Osteocyte (in vitro differentiated cells): ENCODE results near the gene SELENOI. TPM values are rescaled to one million over a fixed set of nuclear protein-coding genes. Genes with fewer than 3 reads are reported as not detected.

Experiments used
- DNase-seq: peaks from one replicate; pipeline ENCODE4 v3.0.0; 2021; ENCODE audit warnings: mixed read lengths; ENCODE audit not compliant: unreplicated experiment; ENCODE audit errors: extremely low spot score
- H3K27ac Mint-ChIP-seq: one replicate; pipeline ENCODE4 v1.8.0; 2021; ENCODE audit warnings: mild to moderate bottlenecking, mixed read lengths; ENCODE audit not compliant: unreplicated experiment
- H3K27me3 Mint-ChIP-seq: one replicate; pipeline ENCODE4 v1.8.0; 2021; ENCODE audit warnings: mixed read lengths; ENCODE audit not compliant: unreplicated experiment
- H3K36me3 Mint-ChIP-seq: one replicate; pipeline ENCODE4 v1.8.0; 2021; ENCODE audit warnings: mixed read lengths; ENCODE audit not compliant: unreplicated experiment
- H3K4me1 Mint-ChIP-seq: one replicate; pipeline ENCODE4 v1.8.0; 2021; ENCODE audit warnings: mixed read lengths; ENCODE audit not compliant: unreplicated experiment
- H3K4me3 Mint-ChIP-seq: one replicate; pipeline ENCODE4 v1.8.0; 2021; ENCODE audit warnings: mild to moderate bottlenecking, moderate library complexity, mixed read lengths; ENCODE audit not compliant: unreplicated experiment
- H3K9me3 Mint-ChIP-seq: one replicate; pipeline ENCODE4 v1.8.0; 2021; ENCODE audit warnings: mixed read lengths; ENCODE audit not compliant: unreplicated experiment
- total RNA-seq: library from RNA; stranded (reverse); gene quantifications from 2 replicates; pipeline ENCODE4 v1.2.1, GENCODE V29; 2021
- TF ChIP-seq, protein P1 (sequence below): fragments of 200-600 bp; sonication (generic); IDR thresholded peaks from 2 replicates; pipeline ENCODE4 v1.5.0; 2021; ENCODE audit warnings: antibody characterized with exemption, mild to moderate bottlenecking, moderate library complexity

SELENOI gene
- total RNA-seq, 1 donor from 2014 or later = 16.1 TPM

DNA sequence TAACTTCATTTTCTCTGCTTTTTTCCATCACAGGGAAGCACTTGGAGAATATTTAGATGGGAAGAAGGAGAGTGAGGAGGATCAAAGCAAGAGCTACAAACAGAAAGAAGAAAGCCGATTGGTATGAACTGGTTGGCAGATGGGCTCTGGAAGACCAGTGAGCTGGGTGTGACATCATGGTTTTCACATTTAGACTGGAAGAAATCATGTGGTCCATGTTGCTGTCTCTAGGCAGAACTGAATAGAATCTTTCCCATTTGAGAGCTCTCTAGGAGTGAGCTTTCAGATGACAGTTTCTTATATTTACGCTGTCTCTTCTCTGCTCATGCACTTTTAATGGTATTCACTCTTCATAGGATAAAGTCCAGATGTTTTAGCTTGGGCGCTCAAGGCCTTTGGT lies 68.4 kb downstream of the SELENOI start:
- H3K27me3 Mint-ChIP-seq = peaks cover 19% of the 10 kb centered on the region
- no peaks in the 10 kb centered on the region for H3K9me3 Mint-ChIP-seq
- no peaks in the 10 kb centered on the region for H3K4me1 Mint-ChIP-seq
- TF ChIP-seq, protein P1, sequence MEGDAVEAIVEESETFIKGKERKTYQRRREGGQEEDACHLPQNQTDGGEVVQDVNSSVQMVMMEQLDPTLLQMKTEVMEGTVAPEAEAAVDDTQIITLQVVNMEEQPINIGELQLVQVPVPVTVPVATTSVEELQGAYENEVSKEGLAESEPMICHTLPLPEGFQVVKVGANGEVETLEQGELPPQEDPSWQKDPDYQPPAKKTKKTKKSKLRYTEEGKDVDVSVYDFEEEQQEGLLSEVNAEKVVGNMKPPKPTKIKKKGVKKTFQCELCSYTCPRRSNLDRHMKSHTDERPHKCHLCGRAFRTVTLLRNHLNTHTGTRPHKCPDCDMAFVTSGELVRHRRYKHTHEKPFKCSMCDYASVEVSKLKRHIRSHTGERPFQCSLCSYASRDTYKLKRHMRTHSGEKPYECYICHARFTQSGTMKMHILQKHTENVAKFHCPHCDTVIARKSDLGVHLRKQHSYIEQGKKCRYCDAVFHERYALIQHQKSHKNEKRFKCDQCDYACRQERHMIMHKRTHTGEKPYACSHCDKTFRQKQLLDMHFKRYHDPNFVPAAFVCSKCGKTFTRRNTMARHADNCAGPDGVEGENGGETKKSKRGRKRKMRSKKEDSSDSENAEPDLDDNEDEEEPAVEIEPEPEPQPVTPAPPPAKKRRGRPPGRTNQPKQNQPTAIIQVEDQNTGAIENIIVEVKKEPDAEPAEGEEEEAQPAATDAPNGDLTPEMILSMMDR = no peak
- no peak overlapping the region for H3K4me3 Mint-ChIP-seq
- DNase-seq = no peak
- no peak overlapping the region for H3K27ac Mint-ChIP-seq
- no peaks in the 10 kb centered on the region for H3K36me3 Mint-ChIP-seq

DNA sequence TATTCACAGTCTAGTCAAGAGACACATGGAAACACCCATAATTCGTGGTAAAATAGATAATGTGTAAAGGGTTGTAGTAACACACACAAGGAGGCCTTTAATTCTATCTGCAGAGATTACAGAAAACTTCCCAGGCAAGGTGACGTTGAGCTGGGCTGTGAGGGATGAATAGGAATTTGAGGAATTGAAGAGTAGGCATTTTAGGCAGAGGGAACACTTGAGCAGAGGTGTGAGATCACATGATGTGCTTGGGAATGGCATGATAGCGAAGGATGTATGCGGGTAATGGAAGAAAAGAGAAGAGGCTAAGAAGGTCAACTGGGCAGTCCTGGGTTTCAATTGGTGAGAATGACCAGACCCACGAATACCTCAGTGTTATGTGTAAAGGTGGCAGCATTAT lies 76.0 kb downstream of the SELENOI start:
- H3K9me3 Mint-ChIP-seq = no peaks in the 10 kb centered on the region
- TF ChIP-seq, protein P1 = no peak
- H3K4me3 Mint-ChIP-seq = no peak overlapping the region
- DNase-seq = no peak
- no peaks in the 10 kb centered on the region for H3K36me3 Mint-ChIP-seq
- peaks cover 39% of the 10 kb centered on the region for H3K27me3 Mint-ChIP-seq
- H3K4me1 Mint-ChIP-seq = no peaks in the 10 kb centered on the region
- no peak overlapping the region for H3K27ac Mint-ChIP-seq

DNA sequence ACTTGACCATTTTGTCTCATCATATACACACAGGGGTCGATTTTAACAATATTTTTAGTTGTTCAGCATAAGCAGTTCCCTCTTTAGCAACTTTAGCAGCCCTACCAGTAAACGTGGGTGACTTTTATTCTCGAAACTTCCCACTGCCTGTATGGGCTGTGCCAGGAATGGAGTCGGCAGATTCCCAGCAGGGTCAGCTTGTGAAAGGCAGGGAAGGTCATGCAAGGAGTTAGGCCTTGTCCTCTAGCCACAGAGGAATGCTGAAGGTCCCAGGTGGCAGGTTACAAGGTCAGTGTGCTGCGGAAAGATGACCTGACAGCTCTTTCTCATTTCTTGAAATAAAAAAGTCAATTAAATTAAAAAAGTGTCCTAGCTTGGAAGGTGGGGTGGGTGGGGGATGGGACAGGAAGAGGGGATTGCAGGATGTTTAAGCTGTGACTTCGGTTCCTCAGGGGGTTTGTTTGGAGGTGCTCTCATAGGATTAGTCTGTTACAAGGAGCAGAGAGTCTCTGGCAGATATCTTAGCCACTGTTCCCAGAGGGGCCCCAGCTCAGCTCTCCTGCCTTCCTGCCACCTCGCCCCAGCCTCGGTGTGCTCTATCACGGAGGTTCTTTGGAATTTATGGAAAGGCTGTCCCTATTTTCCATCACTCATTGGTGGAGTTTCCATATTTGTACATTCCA lies 77.1 kb downstream of the SELENOI start:
- Mint-ChIP-seq H3K4me3 (no peak overlapping the region), H3K9me3 (no peaks in the 10 kb centered on the region), H3K4me1 (no peaks in the 10 kb centered on the region), H3K27ac (no peak overlapping the region), H3K27me3 (peaks cover 39% of the 10 kb centered on the region), H3K36me3 (no peaks in the 10 kb centered on the region)
- TF ChIP-seq, protein P1 = no peak
- no peak for DNase-seq

DNA sequence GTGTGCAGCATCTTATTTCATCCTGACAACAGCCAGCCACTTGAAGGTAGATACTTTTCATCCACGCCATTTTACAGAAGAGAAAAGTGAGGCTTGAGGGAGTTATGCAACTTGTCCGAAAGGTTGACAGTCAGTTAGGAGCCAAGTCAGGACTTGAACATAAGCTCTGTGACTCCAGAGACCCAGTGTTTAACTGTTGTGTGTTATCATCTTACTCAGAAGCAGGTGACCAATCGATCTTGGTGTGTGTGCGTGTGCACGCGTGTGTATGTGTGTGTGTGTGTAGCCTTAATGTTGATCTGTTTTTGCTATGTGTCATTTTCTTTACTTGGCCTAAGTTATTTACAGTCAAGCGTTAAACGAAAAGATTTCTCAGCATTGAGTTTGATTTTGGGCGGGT lies 77.8 kb downstream of the SELENOI start:
- H3K27me3 Mint-ChIP-seq = peaks cover 37% of the 10 kb centered on the region
- DNase-seq = no peak
- H3K4me1 Mint-ChIP-seq = no peaks in the 10 kb centered on the region
- no peak overlapping the region for H3K27ac Mint-ChIP-seq
- no peaks in the 10 kb centered on the region for H3K9me3 Mint-ChIP-seq
- no peaks in the 10 kb centered on the region for H3K36me3 Mint-ChIP-seq
- no peak overlapping the region for H3K4me3 Mint-ChIP-seq
- TF ChIP-seq, protein P1 = no peak

DNA sequence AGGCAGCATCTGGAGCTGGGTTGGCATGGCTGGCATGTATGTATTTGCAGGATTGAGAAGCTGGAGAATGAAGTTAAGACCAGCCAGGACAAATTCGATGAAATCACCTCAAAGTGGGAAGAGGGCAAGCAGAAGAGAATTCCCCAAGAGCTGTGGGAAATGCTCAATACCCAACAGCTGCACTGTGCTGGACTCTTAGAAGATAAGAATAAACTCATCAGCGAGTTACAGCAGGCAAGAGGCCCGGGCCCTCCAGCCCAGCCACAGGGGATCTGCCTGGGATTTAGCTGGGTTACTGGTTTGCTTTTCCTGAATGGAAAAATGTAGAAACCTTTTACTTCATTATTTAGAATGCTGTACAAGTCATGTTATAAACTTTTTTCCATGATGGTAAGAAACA lies 78.3 kb downstream of the SELENOI start:
- Mint-ChIP-seq H3K27ac (no peak overlapping the region), H3K27me3 (peaks cover 37% of the 10 kb centered on the region), H3K4me1 (no peaks in the 10 kb centered on the region), H3K4me3 (no peak overlapping the region), H3K36me3 (no peaks in the 10 kb centered on the region), H3K9me3 (no peaks in the 10 kb centered on the region)
- TF ChIP-seq, protein P1 = no peak
- DNase-seq = no peak
